ENCODE measurements around the gene CCR5.

CCR5 gene

DNA sequence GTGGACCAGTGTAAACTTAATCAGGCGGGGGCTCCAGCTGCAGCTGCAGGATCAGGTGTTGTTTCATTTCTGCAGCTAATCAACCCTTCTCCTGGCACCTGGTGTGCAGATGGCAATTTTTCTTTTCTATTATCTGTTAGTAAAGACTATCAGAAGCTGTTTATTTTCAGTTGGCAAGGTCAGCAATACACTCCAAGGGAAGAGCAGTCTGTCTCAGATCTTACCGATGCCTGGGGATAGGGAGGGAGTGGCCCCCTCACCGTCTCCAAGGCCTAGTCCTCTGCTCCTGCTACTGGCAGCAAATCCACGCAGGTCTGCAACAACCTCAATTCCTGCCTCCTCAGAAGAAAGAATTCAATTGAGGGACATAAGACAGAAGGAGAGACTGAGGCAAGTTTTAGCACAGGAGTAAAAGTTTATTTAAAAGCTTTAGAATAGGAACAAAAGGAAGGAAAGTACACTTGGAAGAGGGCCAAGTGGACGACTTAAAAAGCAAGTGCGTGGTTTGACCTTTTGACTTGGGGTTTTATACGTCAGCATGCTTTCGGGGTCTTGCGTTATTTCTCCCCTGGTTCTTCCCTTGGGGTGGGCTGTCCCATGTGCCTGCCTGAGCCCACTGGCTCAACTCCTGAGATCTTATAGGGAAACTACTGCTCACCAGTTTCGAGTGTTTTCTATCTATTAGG is 45.5 kb downstream of the CCR5 start:
- Histone ChIP-seq H3K27me3 (replicated peaks; ENCODE audit: control insufficient read depth, insufficient read depth, low read length) (no peaks in the 10 kb centered on the region), H3K4me3 (replicated peaks; ENCODE audit: low read depth, low read length) (no peak overlapping the region), H3K36me3 (ENCODE audit: control insufficient read depth, insufficient read depth, low read length) (no peaks in the 10 kb centered on the region)
- DNase-seq (ENCODE audit: extremely low read depth, insufficient read length), result no peak
- TF ChIP-seq, protein P1, sequence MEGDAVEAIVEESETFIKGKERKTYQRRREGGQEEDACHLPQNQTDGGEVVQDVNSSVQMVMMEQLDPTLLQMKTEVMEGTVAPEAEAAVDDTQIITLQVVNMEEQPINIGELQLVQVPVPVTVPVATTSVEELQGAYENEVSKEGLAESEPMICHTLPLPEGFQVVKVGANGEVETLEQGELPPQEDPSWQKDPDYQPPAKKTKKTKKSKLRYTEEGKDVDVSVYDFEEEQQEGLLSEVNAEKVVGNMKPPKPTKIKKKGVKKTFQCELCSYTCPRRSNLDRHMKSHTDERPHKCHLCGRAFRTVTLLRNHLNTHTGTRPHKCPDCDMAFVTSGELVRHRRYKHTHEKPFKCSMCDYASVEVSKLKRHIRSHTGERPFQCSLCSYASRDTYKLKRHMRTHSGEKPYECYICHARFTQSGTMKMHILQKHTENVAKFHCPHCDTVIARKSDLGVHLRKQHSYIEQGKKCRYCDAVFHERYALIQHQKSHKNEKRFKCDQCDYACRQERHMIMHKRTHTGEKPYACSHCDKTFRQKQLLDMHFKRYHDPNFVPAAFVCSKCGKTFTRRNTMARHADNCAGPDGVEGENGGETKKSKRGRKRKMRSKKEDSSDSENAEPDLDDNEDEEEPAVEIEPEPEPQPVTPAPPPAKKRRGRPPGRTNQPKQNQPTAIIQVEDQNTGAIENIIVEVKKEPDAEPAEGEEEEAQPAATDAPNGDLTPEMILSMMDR (IDR thresholded peaks at IDR 0.05; ENCODE audit: insufficient read depth, low read length, poor library complexity, severe bottlenecking), result no peak

DNA sequence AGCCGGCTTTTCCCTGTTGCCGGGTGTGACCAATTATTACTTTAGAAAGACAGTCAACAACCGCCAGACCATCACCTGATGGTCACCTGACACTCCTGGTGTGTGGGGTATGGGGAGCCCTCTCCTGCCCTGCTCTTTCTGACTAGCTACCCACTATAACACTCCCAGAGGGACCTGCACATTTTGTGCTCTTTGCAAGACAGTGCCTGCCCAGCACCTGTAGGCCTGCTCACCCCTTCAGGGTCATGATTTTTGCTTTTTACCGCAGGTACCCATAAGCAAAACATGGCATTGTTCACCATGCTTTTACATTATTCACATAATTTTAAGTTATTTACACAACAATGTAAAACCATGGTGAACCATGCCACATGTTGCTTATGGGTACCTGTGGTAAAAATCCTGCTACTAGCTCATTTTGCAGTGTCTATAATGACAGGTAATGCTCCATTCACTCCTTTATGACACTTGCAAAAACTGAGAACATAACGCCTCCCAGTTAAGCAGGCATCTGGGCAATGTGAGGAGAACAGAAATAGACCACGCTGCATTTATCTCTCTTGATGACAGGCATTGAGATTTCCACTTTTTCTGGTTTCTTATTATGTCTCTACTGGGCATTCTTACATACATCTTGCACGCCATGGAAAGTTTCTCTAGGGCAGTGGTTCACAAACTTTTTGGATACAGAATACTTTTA is 46.2 kb downstream of the CCR5 start:
- H3K27me3 ChIP-seq (replicated peaks; ENCODE audit: control insufficient read depth, insufficient read depth, low read length), result no peaks in the 10 kb centered on the region
- no peak for DNase-seq (ENCODE audit: extremely low read depth, insufficient read length)
- H3K4me3 ChIP-seq (replicated peaks; ENCODE audit: low read depth, low read length), result no peak overlapping the region
- H3K36me3 ChIP-seq (ENCODE audit: control insufficient read depth, insufficient read depth, low read length), result no peaks in the 10 kb centered on the region
- TF ChIP-seq, protein P1 (IDR thresholded peaks at IDR 0.05; ENCODE audit: insufficient read depth, low read length, poor library complexity, severe bottlenecking), result no peak

DNA sequence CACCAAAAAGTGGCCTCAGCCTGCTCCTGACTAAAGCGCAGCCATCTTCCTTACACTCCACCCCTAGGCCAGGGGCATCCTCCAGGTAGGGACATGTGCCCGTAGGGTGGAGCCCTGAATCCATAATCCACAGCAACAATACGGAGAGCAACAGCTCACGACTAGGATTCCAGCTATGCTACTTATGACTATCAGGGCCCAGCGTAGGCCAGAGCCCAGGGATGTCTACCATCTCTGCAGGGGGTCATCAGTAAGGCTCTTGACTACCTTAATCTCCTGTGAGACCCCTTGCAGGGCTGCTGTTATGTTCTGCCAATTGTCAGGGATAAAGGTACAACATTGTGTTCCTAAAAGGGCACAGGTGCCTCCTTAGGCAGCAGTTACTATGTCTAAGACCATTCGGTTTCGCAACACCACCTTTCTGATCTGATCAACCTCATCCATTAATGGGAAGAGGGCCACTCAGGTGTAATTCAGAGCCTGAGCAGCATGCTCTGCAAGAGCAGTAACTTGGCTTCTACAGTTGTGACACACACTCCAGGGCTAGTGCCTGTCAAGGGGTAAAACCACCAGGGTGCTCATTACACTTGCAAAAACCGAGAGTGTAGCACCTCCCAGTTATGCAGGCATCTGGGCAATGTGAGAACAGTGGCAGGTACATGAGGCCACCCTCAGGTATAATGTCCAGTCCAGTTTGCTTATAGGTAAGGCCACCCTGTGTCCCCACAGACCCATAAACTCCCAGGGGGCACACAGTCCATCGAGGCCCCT is 47.3 kb downstream of the CCR5 start:
- Histone ChIP-seq H3K36me3 (ENCODE audit: control insufficient read depth, insufficient read depth, low read length) (no peaks in the 10 kb centered on the region), H3K4me3 (replicated peaks; ENCODE audit: low read depth, low read length) (no peak overlapping the region), H3K27me3 (replicated peaks; ENCODE audit: control insufficient read depth, insufficient read depth, low read length) (no peaks in the 10 kb centered on the region)
- TF ChIP-seq, protein P1 (IDR thresholded peaks at IDR 0.05; ENCODE audit: insufficient read depth, low read length, poor library complexity, severe bottlenecking), result no peak
- no peak for DNase-seq (ENCODE audit: extremely low read depth, insufficient read length)

DNA sequence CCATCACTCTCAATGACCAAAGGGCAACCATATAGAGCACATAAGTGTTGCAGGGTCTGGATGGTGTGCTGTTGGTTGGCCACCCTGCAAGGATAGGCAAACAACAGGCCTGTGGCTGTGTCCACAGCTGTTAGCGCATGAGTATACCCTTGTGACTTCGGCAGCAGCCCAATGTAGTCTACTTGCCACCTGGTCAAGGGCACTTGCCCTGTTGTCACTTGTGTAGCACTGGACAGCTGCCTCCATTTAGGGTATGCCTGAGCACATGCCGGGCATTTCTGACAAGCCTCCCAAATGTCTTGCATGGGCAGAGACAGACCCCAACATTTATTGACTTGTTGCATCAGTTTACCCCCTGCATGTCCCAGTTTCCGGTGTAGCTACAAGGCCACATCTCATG is 49.1 kb downstream of the CCR5 start:
- Histone ChIP-seq H3K36me3 (ENCODE audit: control insufficient read depth, insufficient read depth, low read length) (no peaks in the 10 kb centered on the region), H3K27me3 (replicated peaks; ENCODE audit: control insufficient read depth, insufficient read depth, low read length) (no peaks in the 10 kb centered on the region), H3K4me3 (replicated peaks; ENCODE audit: low read depth, low read length) (no peak overlapping the region)
- DNase-seq (ENCODE audit: extremely low read depth, insufficient read length), result no peak
- TF ChIP-seq, protein P1 (IDR thresholded peaks at IDR 0.05; ENCODE audit: insufficient read depth, low read length, poor library complexity, severe bottlenecking), result no peak

DNA sequence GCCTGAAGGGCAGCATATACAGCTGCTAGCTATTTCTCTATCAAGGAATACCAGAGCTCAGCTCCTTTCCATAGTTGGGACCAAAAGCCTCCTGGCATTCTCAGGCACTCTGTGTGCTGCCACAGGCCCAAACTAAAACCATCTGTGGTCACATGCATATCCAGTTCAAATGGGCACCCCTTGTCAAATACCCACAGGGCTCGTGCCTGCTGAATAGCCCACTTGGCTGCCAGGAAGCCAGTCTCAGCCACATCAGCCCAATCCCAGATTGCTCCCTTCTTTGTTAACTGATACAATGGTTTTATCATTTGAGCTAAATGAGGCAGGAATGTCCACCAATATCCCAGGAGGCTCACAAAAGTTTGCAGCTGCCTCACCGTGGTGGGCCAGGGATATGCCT is 50.2 kb downstream of the CCR5 start:
- H3K36me3 ChIP-seq (ENCODE audit: control insufficient read depth, insufficient read depth, low read length), result no peaks in the 10 kb centered on the region

More for the DNA sequence above, 50.2 kb downstream of the CCR5 start:
- TF ChIP-seq, protein P1 (IDR thresholded peaks at IDR 0.05; ENCODE audit: insufficient read depth, low read length, poor library complexity, severe bottlenecking), result no peak
- Histone ChIP-seq H3K4me3 (replicated peaks; ENCODE audit: low read depth, low read length) (no peak overlapping the region), H3K27me3 (replicated peaks; ENCODE audit: control insufficient read depth, insufficient read depth, low read length) (no peaks in the 10 kb centered on the region)
- DNase-seq (ENCODE audit: extremely low read depth, insufficient read length), result no peak

Data from GM06990 (cell line).